ENCODE data around the gene CCDC144A.
"Not testable (repeated sequence)": the region's sequence is repeated elsewhere in the genome, so short reads cannot be mapped to it uniquely, and the experiment has no call there.

CCDC144A gene

GRCh38 chr17:16820161-16820877, 130.3 kb downstream of the CCDC144A start:
- DNase-seq (ENCODE audit: low read depth in 2 of 2) = no peak

DNA sequence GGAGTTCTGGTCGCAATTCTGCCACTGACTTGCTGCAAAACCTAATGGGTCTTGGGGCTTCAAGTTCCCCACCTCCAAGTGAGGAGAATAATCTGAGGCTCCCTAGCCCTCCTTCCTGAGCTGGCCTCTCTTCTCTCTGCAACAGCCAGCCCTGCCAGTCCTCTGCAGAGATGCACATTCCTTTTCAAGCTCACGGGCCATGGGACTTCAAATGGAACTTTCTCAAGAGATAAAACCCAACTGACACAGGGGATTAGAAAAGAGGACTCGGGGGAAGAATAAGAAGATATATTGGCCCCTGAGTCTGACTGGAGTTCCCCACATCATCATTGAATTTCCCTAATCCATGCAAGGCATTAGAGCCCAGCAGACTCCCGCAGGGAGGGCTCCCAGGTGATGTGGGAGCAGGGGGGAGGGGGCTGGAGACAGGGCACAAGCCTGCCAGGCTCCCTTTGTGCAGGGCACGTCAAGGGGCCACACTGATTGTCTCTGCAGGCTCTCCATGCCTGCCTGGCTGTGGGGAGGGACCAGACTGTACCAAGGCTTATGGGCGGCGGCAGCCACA, 131.0 kb downstream of the CCDC144A start:
- no peak for DNase-seq (ENCODE audit: low read depth in 2 of 2)

DNA sequence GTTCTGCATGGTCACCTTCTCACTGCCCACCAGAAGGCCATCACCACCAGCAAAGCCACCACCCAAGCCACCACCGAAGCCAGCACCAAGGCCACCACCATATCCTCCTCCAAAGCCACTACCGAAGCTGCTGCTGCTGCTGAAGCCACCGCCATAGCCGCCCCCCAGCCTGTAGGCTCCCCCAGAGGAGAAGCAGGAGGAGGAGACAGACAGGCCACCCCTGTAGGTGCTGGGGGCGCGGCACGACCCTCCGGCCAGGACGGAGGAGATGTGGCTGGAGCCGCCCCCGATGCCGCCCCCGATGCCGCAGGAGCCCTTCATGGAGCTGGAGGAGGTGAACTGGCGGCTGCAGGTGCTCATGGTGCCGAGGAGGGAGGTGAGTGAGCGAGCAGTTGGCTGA, 132.1 kb downstream of the CCDC144A start:
- not testable (repeated sequence) for DNase-seq (ENCODE audit: low read depth in 2 of 2)

DNA sequence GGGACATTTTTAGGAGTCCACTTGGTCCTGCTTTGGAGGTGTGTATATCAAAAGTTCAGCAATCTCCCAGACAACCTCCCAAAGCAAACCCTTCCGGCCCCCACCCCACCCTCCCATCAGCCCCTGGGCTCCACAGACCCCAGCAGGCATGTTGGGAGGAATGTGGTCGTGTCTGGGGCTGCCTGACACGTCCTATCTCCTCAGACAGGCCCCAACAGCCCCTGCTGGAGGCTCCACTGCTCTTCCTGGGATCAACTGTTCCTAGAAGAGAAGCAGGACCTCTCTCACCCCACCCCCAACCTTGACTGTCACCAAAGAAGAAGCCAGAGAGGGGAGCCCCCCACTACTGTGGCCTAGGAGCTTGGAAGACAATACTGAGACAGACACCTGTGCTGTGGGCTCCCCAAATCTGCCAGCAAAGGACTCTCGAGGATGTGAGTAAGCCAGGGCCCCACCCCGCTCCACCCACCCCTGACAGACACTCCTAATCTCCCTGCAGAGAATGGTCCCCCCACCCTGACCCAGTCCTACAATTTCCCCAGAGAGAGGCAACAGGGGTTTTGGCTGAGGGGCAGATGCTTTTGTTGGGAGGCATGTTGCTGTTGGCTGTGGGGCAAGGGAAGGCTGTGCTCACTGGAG, 133.8 kb downstream of the CCDC144A start:
- not testable (repeated sequence) for DNase-seq (ENCODE audit: low read depth in 2 of 2)

Measured in stimulated activated CD4-positive, alpha-beta T cell treated with anti-CD3 and anti-CD28 coated beads, Interleukin-1b, Interleukin-23, amount 100 ng/mL, for 4 hours (primary cell).